Colon (tissue), 2 donors: ENCODE measurements around the gene MYBPC2.

Source experiments
- FAIRE-seq: peaks from 2 replicates; lab custom pipeline; 2012; peaks lifted over from hg19 to GRCh38; lab: Jason Lieb, UNC
- donor health status: control.
- donor health status: control.

Gene MYBPC2

GRCh38 chr19:50500753-50501151 lies 68.1 kb downstream of the MYBPC2 start:
- no peak for FAIRE-seq

GRCh38 chr19:50501186-50501567 lies 68.5 kb downstream of the MYBPC2 start:
- no peak for FAIRE-seq

- no peak for FAIRE-seq
Observed at GRCh38 chr19:50501568-50502475, 69.1 kb downstream of the MYBPC2 start.

GRCh38 chr19:50505856-50506611 lies 73.3 kb downstream of the MYBPC2 start:
- FAIRE-seq: no peak

GRCh38 chr19:50506700-50507099 lies 74.0 kb downstream of the MYBPC2 start:
- no peak for FAIRE-seq

GRCh38 chr19:50507376-50507775 lies 74.7 kb downstream of the MYBPC2 start:
- no peak for FAIRE-seq

- FAIRE-seq: no peak
Observed at GRCh38 chr19:50508843-50509190, 76.1 kb downstream of the MYBPC2 start.

GRCh38 chr19:50509366-50509765 lies 76.7 kb downstream of the MYBPC2 start:
- FAIRE-seq: no peak

GRCh38 chr19:50510121-50510670 lies 77.5 kb downstream of the MYBPC2 start:
- FAIRE-seq: no peak

GRCh38 chr19:50510700-50511068 lies 78.0 kb downstream of the MYBPC2 start:
- no peak for FAIRE-seq

GRCh38 chr19:50511069-50511822 lies 78.6 kb downstream of the MYBPC2 start, which contains the start of gene JOSD2:
Gene JOSD2, minus strand, starts transcription at chr19:50511191. Its CDS starts 760 bp downstream, at chr19:50510431.
- peak; percentile 60 for FAIRE-seq

GRCh38 chr19:50512112-50512998 lies 79.7 kb downstream of the MYBPC2 start:
- FAIRE-seq: no peak

- no peak for FAIRE-seq
Observed at GRCh38 chr19:50512999-50513745, 80.5 kb downstream of the MYBPC2 start.

GRCh38 chr19:50513746-50514345 lies 81.2 kb downstream of the MYBPC2 start, which contains the start of gene ASPDH:
Gene ASPDH, minus strand, starts transcription at chr19:50513913. Its CDS starts 90 bp downstream, at chr19:50513823.
- FAIRE-seq: no peak

- no peak for FAIRE-seq
Observed at GRCh38 chr19:50514346-50515167, 81.9 kb downstream of the MYBPC2 start.

GRCh38 chr19:50515168-50515561 lies 82.5 kb downstream of the MYBPC2 start:
- no peak for FAIRE-seq
